A549 (cell line): Measurements from ENCODE around the gene NLK. TPM values are rescaled to one million over a fixed set of nuclear protein-coding genes. Genes with fewer than 3 reads are reported as not detected.

Experiments used
- ATAC-seq, 2 experiments: fragments of 200-7000 bp in 1 of 2; fragments of >200 bp in 1 of 2; cut with Nextera tagmentation in 1 of 2; cut with Tn5 transposase in 1 of 2; 3 replicates each; pipeline versions ENCODE4 v1.8.0 to v1.9.1; 2018 to 2020; ENCODE audit warnings: mild to moderate bottlenecking in 1 of 2, moderate library complexity in 1 of 2
- CTCF ChIA-PET: fragments of 300-600 bp; sonication (Branson Sonifier 250); formaldehyde crosslinking; extraction: SDS; loops from one replicate; lab custom pipeline; 2021; ENCODE audit warnings: antibody characterized with exemption, inconsistent platforms; lab: Yijun Ruan, JAX
- POLR2A ChIA-PET: fragments of 350-600 bp; formaldehyde crosslinking; extraction: SDS; loops from one replicate; lab custom pipeline; 2021; ENCODE audit warnings: antibody characterized with exemption, inconsistent platforms; lab: Yijun Ruan, JAX
- DNase-seq, 2 experiments: peaks; one replicate each; pipeline versions ENCODE4 v3.0.0 to v3.0.0-alpha.2; 2011 to 2016; ENCODE audit warnings: low read depth in 1 of 2, low spot score in 1 of 2
- FAIRE-seq: peaks from 2 replicates; lab custom pipeline; 2011; peaks lifted over from hg19 to GRCh38; lab: Jason Lieb, UNC
- H3K27ac ChIP-seq, 2 experiments: fragments of >200 bp; sonication (Bioruptor Twin); formaldehyde crosslinking; 3 replicates each; pipeline ENCODE4 v1.5.1; 2016 to 2017
- H3K4me1 ChIP-seq: fragments of >200 bp; sonication (Bioruptor Twin); formaldehyde crosslinking; 3 replicates; pipeline ENCODE4 v1.6.1; 2016
- H3K4me2 ChIP-seq: fragments of >200 bp; sonication (Bioruptor Twin); formaldehyde crosslinking; 3 replicates; pipeline ENCODE4 v1.6.1; 2016
- H3K4me3 ChIP-seq: fragments of >200 bp; sonication (Bioruptor Twin); formaldehyde crosslinking; 3 replicates; pipeline ENCODE4 v1.5.1; 2016
- H3K9me3 ChIP-seq: fragments of >200 bp; sonication (Bioruptor Twin); formaldehyde crosslinking; 3 replicates; pipeline ENCODE4 v1.6.1; 2016
- BCL3 ChIP-seq: fragments of >200 bp; sonication (Bioruptor Twin); formaldehyde crosslinking; IDR thresholded peaks from 3 replicates; pipeline ENCODE4 v1.6.1; 2016
- BHLHE40 ChIP-seq: IDR thresholded peaks from 2 replicates; pipeline ENCODE4 v1.6.1; 2012; ENCODE audit warnings: low read depth, low read length, inconsistent platforms
- CBX8 ChIP-seq: fragments of 200-600 bp; sonication (generic); IDR thresholded peaks from 2 replicates; pipeline ENCODE4 v1.6.1; 2016
- CEBPB ChIP-seq, 2 experiments: fragments of >200 bp in 1 of 2; sonication (Bioruptor Twin) in 1 of 2; formaldehyde crosslinking in 1 of 2; IDR thresholded peaks; 2 replicates each; pipeline ENCODE4 v1.6.1; 2012 to 2016
- CHD4 ChIP-seq: fragments of 200-600 bp; sonication (generic); IDR thresholded peaks from 2 replicates; pipeline ENCODE4 v1.6.1; 2016; ENCODE audit warnings: antibody characterized with exemption, mild to moderate bottlenecking, borderline replicate concordance
- E2F6 ChIP-seq: IDR thresholded peaks from 2 replicates; pipeline ENCODE4 v1.6.1; 2012; ENCODE audit warnings: low read depth, borderline replicate concordance
- EHF ChIP-seq: fragments of 250-450 bp; sonication (Bioruptor Pico); IDR thresholded peaks from 2 replicates; pipeline ENCODE4 v1.5.0; 2020; ENCODE audit warnings: mild to moderate bottlenecking
- EHMT2 ChIP-seq: fragments of 200-600 bp; sonication (generic); IDR thresholded peaks from 2 replicates; pipeline ENCODE4 v1.6.1; 2016; ENCODE audit warnings: antibody characterized with exemption, low read depth, mild to moderate bottlenecking, moderate library complexity
- EP300 ChIP-seq, 2 experiments: fragments of >200 bp; sonication (Bioruptor Twin); formaldehyde crosslinking; IDR thresholded peaks; 2 replicates in 1 of 2; 3 replicates in 1 of 2; pipeline ENCODE4 v1.6.1; 2016 to 2017
- ESRRA ChIP-seq: fragments of 150-350 bp; IDR thresholded peaks from 2 replicates; pipeline ENCODE4 v1.6.1; 2014; ENCODE audit warnings: mild to moderate bottlenecking, low read length, borderline replicate concordance
- FOSB ChIP-seq: fragments of 250-450 bp; sonication (Bioruptor Pico); IDR thresholded peaks from 2 replicates; pipeline ENCODE4 v1.5.0; 2020; ENCODE audit warnings: mild to moderate bottlenecking, moderate library complexity
- HDAC2 ChIP-seq: fragments of 200-600 bp; sonication (generic); IDR thresholded peaks from 2 replicates; pipeline ENCODE4 v1.6.1; 2016
- HEYL ChIP-seq: fragments of 250-450 bp; sonication (Bioruptor Pico); IDR thresholded peaks from 2 replicates; pipeline ENCODE4 v1.8.0; 2021; ENCODE audit warnings: mild to moderate bottlenecking, moderate library complexity
- HOXA7 ChIP-seq: fragments of 250-450 bp; sonication (Bioruptor Pico); IDR thresholded peaks from 2 replicates; pipeline ENCODE4 v1.5.0; 2020; ENCODE audit warnings: mild to moderate bottlenecking, moderate library complexity
- HOXB13 ChIP-seq: fragments of 250-450 bp; sonication (Bioruptor Pico); IDR thresholded peaks from 2 replicates; pipeline ENCODE4 v1.5.0; 2020; ENCODE audit warnings: low read depth, mild to moderate bottlenecking, moderate library complexity
- HOXB5 ChIP-seq: fragments of 250-450 bp; sonication (Bioruptor Pico); IDR thresholded peaks from 2 replicates; pipeline ENCODE4 v1.5.0; 2020; ENCODE audit warnings: mild to moderate bottlenecking, moderate library complexity
- JUN ChIP-seq, 2 experiments: fragments of >200 bp; sonication (Bioruptor Twin); formaldehyde crosslinking; IDR thresholded peaks; 2 replicates in 1 of 2; 3 replicates in 1 of 2; pipeline ENCODE4 v1.6.1; 2016 to 2017
- KDM1A ChIP-seq: fragments of 200-600 bp; sonication (generic); IDR thresholded peaks from 2 replicates; pipeline ENCODE4 v1.6.1; 2016; ENCODE audit warnings: low read depth, mild to moderate bottlenecking
- NPAS2 ChIP-seq: fragments of 250-450 bp; sonication (Bioruptor Pico); IDR thresholded peaks from 2 replicates; pipeline ENCODE4 v1.8.0; 2022; ENCODE audit warnings: mild to moderate bottlenecking, moderate library complexity, borderline replicate concordance
- NR3C1 ChIP-seq: fragments of >200 bp; sonication (Bioruptor Twin); formaldehyde crosslinking; IDR thresholded peaks from 3 replicates; pipeline ENCODE4 v1.6.1; 2017
- PHF8 ChIP-seq: fragments of 200-600 bp; sonication (generic); IDR thresholded peaks from 2 replicates; pipeline ENCODE4 v1.6.1; 2016; ENCODE audit warnings: low read depth, mild to moderate bottlenecking, antibody characterized with exemption, moderate library complexity, borderline replicate concordance
- POLR2AphosphoS2 ChIP-seq: conservative IDR thresholded peaks from 2 replicates; pipeline ENCODE4 v1.6.1; 2012; ENCODE audit warnings: low read length, improper control_type of control experiment, inconsistent platforms
- RAD21 ChIP-seq, 2 experiments: fragments of >200 bp in 1 of 2; sonication (Bioruptor Twin) in 1 of 2; formaldehyde crosslinking in 1 of 2; IDR thresholded peaks in 1 of 2; conservative IDR thresholded peaks in 1 of 2; 2 replicates in 1 of 2; 3 replicates in 1 of 2; pipeline ENCODE4 v1.6.1; 2012 to 2018; ENCODE audit warnings: inconsistent platforms in 1 of 2
- SREBF2 ChIP-seq: fragments of 450-650 bp; IDR thresholded peaks from 2 replicates; pipeline ENCODE4 v1.6.1; 2014; ENCODE audit warnings: mild to moderate bottlenecking, moderate library complexity
- TFCP2L1 ChIP-seq: fragments of 250-450 bp; sonication (Bioruptor Pico); IDR thresholded peaks from 2 replicates; pipeline ENCODE4 v1.5.0; 2021; ENCODE audit warnings: mild to moderate bottlenecking
- ZNF302 ChIP-seq: fragments of 250-450 bp; sonication (Bioruptor Pico); IDR thresholded peaks from 2 replicates; pipeline ENCODE4 v1.9.0; 2021; ENCODE audit warnings: inconsistent platforms, mild to moderate bottlenecking, moderate library complexity
- ZSCAN20 ChIP-seq: fragments of 250-450 bp; sonication (Bioruptor Pico); IDR thresholded peaks from 2 replicates; pipeline ENCODE4 v1.8.0; 2022; ENCODE audit warnings: mild to moderate bottlenecking, moderate library complexity
- WGBS: methylation state at CpG from one replicate; pipeline ENCODE4 v1.1.6; 2017; ENCODE audit errors: missing lambda C conversion rate; 5-methylcytosine and 5-hydroxymethylcytosine counted together
- polyA plus RNA-seq, 4 experiments: library from polyadenylated mRNA; depleted of rRNA in 3 of 4; stranded (reverse); fragments of >200 nt; fragmentation: RNase III in 1 of 4; extraction: RNeasy Plus Mini Kit Qiagen cat#74134 plus additional on column Dnase treatment in 1 of 4; gene quantifications; 2 replicates in 3 of 4; 3 replicates in 1 of 4; pipeline ENCODE4 v1.2.3, GENCODE V29; 2011 to 2017
- TF ChIP-seq, protein P1 (sequence below): fragments of >200 bp; sonication (Bioruptor Twin); formaldehyde crosslinking; IDR thresholded peaks from 2 replicates; pipeline ENCODE4 v1.6.1; 2016
- TF ChIP-seq, protein P2 (sequence below): fragments of 250-450 bp; sonication (Bioruptor Pico); IDR thresholded peaks from 2 replicates; pipeline ENCODE4 v1.5.0; 2020; ENCODE audit warnings: low read depth, mild to moderate bottlenecking, moderate library complexity
- TF ChIP-seq, protein P3 (sequence below): IDR thresholded peaks from 2 replicates; pipeline ENCODE4 v1.6.1; 2012

The NLK gene
- polyA plus RNA-seq, 2 of the 4 experiments (the other 2 are of a cell fraction) = 11.8 to 26.5 TPM

DNA sequence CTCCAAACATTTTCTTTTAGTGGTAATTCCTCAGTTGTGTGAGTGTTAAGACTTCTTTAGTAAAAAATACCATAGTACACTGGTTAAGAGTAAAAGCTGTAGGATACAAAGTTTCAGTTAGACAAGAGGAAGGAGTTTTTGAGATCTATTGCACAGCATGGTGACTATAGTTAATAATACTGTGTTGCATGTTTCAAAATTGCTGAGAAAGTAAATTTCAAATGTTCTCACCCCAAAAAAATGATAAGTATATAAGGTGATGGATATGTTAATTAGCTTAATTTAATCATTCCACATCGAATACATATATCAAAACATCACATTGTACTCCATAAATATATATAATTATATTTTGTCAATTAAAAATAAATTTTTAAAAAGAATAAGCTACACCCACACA, 22.0 kb upstream of the NLK start (continued):
- no peak for TF ChIP-seq ZSCAN20 (CRISPR knock-in tag)
- TF ChIP-seq EP300 (IDR thresholded peaks at IDR 0.05) = no peak
- TF ChIP-seq CHD4 = no peak
- no peak for TF ChIP-seq SREBF2
- no peak for TF ChIP-seq JUN (IDR thresholded peaks at IDR 0.05)
- TF ChIP-seq POLR2AphosphoS2 = no peak
- no peak for TF ChIP-seq HOXB5 (CRISPR knock-in tag)
- TF ChIP-seq, protein P1, sequence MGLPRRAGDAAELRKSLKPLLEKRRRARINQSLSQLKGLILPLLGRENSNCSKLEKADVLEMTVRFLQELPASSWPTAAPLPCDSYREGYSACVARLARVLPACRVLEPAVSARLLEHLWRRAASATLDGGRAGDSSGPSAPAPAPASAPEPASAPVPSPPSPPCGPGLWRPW = no peak
- TF ChIP-seq, all 56 proteins: peak for 0

DNA sequence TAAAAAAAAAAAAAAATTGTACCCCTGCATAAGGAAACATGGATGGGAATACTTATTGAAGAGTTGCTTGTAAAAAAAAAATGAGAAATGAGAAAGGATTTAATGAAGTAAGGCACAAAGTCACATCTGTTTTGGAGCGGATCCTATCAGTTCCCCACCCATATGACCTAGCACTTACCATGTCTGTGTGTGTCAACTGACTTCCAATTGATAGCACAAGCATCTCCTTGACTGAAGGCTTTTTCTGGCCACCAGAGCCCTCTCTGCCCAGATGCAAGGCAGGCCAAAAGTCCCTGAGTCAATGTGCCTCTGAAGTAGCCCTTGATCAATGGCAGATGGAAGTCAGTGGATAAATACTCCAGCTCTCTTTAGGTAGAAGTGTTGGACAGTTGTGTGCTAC, 13.4 kb upstream of the NLK start:
- POLR2A ChIA-PET = no interaction called here
- CTCF ChIA-PET = interaction anchor here (0.5 to 1.8 kb wide), 2 partner anchors 223 to 1144 kb away, joined by 3 to 4 read pairs; no protein-coding TSS in a partner anchor
- H3K4me3 ChIP-seq = no peak overlapping the region
- no peaks in the 10 kb centered on the region for H3K9me3 ChIP-seq
- no peak for DNase-seq
- TF ChIP-seq RAD21 (conservative IDR thresholded peaks at IDR 0.05 in 1 of 2, IDR thresholded peaks at IDR 0.05 in 1 of 2) (no peak), ZNF302 (CRISPR knock-in tag) (no peak), HOXA7 (CRISPR knock-in tag) (no peak), HEYL (no peak), SREBF2 (no peak), NPAS2 (CRISPR knock-in tag) (no peak), KDM1A (no peak), E2F6 (no peak), BCL3 (no peak), HOXB13 (no peak), HDAC2 (no peak)
- TF ChIP-seq, protein P2, sequence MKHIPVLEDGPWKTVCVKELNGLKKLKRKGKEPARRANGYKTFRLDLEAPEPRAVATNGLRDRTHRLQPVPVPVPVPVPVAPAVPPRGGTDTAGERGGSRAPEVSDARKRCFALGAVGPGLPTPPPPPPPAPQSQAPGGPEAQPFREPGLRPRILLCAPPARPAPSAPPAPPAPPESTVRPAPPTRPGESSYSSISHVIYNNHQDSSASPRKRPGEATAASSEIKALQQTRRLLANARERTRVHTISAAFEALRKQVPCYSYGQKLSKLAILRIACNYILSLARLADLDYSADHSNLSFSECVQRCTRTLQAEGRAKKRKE (CRISPR knock-in tag) = no peak
- TF ChIP-seq, all 56 proteins: peak for 0
- ATAC-seq = no peak
- Histone ChIP-seq H3K4me1 (peaks cover under 1% of the 10 kb centered on the region; the same call in 1 of the 3 replicates), H3K4me2 (no peak overlapping the region), H3K27ac (no peak overlapping the region)
- WGBS = 88% methylated on average over 1 of the region's 1 CpG
- no peak for FAIRE-seq

- DNase-seq (no peak), FAIRE-seq (no peak), ATAC-seq (no peak)
- Histone ChIP-seq H3K9me3 (no peaks in the 10 kb centered on the region), H3K4me3 (no peak overlapping the region), H3K4me1 (peaks cover 5% of the 10 kb centered on the region; the same call in 1 of the 3 replicates), H3K4me2 (no peak overlapping the region), H3K27ac (no peak overlapping the region)
- ChIA-PET CTCF (interaction anchor here (0.7 to 2.2 kb wide), 6 partner anchors 10 to 221 kb away, joined by 3 to 7 read pairs (median 4); no protein-coding TSS in a partner anchor), POLR2A (interaction anchor here (1.1 kb wide), 1 partner anchor 11 kb away, joined by 3 read pairs; no protein-coding TSS in a partner anchor)
- WGBS = 48% methylated on average over 3 of the region's 3 CpGs
- TF ChIP-seq BHLHE40 (no peak), HOXA7 (CRISPR knock-in tag) (no peak), PHF8 (no peak), SREBF2 (no peak), ESRRA (no peak), NR3C1 (no peak), FOSB (CRISPR knock-in tag) (no peak), POLR2AphosphoS2 (no peak), EHF (CRISPR knock-in tag) (no peak), ZSCAN20 (CRISPR knock-in tag) (no peak), EHMT2 (no peak), HEYL (no peak), CBX8 (no peak), TFCP2L1 (CRISPR knock-in tag) (no peak), HOXB13 (no peak), CEBPB (IDR thresholded peaks at IDR 0.05) (no peak), KDM1A (no peak)
- TF ChIP-seq, protein P3, sequence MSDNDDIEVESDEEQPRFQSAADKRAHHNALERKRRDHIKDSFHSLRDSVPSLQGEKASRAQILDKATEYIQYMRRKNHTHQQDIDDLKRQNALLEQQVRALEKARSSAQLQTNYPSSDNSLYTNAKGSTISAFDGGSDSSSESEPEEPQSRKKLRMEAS = no peak
Observed at GRCh38 chr17:28030386-28030785, 12.1 kb upstream of the NLK start.
